Subcutaneous adipose tissue (tissue), 4 donors: Measurements from ENCODE around the gene LRRN3. TPM values are rescaled to one million over a fixed set of nuclear protein-coding genes. Genes with fewer than 3 reads are reported as not detected.

Experiments
- total RNA-seq, 4 donors: library from RNA; depleted of rRNA; stranded (reverse); fragments of >200 nt; gene quantifications; one replicate each; pipeline ENCODE4 v1.1.0, GENCODE V29; 2016
- TF ChIP-seq, protein P1 (sequence below): fragments of 450-650 bp; IDR thresholded peaks from one replicate; pipeline ENCODE4 v1.5.1; 2016; ENCODE audit warnings: low read depth, mild to moderate bottlenecking, control low read depth, antibody characterized with exemption, moderate library complexity

Gene LRRN3
- total RNA-seq, 4 donors from 2014 or later, result 1.7 to 3.4 (median 2.2) TPM

DNA sequence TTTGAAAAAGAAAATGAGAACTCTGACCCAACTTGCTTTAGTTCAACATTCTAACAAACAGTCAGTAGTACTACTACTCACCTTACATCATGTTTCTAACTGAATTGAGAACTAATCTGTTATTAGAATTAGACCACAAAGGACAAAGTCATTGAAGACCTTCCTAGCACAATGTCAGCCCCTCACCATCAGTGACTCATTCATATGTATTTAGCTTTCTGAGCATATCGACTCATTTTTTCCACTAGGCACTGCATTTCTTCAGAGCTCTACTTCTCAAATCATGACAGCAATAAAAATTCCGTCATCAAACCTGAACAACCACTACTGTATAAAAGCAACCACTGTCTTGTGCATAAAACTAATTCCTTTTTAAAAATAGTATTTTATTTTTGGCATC lies 4.4 kb upstream of the LRRN3 start:
- TF ChIP-seq, protein P1, sequence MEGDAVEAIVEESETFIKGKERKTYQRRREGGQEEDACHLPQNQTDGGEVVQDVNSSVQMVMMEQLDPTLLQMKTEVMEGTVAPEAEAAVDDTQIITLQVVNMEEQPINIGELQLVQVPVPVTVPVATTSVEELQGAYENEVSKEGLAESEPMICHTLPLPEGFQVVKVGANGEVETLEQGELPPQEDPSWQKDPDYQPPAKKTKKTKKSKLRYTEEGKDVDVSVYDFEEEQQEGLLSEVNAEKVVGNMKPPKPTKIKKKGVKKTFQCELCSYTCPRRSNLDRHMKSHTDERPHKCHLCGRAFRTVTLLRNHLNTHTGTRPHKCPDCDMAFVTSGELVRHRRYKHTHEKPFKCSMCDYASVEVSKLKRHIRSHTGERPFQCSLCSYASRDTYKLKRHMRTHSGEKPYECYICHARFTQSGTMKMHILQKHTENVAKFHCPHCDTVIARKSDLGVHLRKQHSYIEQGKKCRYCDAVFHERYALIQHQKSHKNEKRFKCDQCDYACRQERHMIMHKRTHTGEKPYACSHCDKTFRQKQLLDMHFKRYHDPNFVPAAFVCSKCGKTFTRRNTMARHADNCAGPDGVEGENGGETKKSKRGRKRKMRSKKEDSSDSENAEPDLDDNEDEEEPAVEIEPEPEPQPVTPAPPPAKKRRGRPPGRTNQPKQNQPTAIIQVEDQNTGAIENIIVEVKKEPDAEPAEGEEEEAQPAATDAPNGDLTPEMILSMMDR, result no peak

DNA sequence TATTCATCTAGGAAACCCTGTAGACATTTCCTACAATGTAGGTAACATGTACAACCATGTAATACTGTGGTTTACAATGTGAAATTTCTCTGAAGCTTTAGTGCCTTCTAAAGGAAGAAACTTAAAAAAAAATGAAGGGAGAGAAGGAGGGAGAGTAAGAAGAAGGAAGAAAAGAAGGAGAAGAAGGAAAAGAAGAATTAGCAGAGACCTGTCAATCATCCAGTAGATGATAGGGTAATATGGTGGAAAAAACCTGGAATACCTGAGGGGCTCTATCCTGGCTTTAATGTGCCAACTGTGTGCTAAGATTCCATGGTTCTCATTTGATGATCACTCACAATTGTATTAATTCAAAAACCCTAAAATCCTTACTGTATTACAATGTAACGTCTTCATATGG lies 2.6 kb upstream of the LRRN3 start:
- TF ChIP-seq, protein P1, result no peak

DNA sequence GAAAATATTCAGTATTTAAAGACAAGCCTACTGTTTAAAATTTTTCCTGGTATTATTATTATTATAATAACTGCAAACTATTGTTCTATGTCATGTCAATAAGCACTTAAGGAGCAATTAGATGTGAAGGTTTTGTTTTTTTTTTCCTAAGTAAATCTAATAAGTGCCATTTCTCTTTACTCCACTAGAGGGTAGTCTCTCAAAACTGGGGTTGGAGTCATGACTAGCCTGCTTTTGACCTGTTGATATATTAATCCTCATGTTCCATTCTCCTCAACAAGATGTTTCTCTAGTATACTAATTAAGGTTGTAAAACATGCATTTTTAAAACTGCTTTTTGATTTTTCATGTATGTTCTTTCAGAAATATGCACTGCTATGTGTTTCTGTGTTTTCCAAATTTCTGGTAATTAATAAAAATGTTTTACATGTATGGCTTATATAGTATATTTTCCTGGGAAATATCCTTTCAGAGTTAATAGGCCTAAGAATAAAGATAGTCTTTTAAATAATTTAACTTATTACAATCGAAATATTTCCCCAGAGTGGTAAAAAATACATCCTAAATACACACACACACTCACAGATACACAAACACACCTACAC lies 1.0 kb upstream of the LRRN3 start:
- TF ChIP-seq, protein P1, result no peak

DNA sequence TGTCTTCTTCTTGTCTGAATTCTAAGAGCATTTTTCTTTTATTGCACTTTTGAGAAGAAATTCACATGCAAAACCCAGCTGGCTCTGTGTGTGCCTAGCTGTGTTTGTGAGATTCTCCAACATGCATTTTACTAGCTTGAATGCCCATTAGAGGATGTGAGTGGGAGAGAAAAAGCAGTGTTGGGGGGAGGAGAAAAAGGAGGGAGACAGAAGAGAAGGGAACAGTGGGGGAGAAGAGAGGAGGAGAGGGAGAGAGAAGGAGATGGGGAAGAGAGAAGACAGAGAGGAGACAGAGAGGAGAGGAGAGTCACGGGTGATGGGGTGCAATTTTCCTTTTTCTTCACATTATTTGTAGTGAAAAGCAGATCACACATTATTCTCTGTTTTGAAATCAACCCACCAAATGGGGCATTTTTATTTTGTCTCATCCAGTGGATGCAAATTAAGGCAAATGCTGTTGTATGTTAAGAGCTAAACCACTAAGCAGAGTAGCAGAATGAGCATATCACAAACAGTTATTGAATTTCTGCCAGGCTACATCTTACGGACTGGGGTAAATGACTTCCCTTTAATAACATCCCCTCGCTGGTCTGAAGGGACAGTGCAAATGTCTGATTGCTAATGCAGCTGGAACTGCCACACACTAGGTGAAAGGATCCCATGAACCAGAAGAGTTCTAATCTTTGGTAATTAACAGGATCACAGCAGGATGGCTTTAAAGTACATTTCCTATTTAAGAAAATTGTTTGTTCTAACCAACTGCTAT lies 849 bp downstream of the LRRN3 start:
- TF ChIP-seq, protein P1, result no peak

DNA sequence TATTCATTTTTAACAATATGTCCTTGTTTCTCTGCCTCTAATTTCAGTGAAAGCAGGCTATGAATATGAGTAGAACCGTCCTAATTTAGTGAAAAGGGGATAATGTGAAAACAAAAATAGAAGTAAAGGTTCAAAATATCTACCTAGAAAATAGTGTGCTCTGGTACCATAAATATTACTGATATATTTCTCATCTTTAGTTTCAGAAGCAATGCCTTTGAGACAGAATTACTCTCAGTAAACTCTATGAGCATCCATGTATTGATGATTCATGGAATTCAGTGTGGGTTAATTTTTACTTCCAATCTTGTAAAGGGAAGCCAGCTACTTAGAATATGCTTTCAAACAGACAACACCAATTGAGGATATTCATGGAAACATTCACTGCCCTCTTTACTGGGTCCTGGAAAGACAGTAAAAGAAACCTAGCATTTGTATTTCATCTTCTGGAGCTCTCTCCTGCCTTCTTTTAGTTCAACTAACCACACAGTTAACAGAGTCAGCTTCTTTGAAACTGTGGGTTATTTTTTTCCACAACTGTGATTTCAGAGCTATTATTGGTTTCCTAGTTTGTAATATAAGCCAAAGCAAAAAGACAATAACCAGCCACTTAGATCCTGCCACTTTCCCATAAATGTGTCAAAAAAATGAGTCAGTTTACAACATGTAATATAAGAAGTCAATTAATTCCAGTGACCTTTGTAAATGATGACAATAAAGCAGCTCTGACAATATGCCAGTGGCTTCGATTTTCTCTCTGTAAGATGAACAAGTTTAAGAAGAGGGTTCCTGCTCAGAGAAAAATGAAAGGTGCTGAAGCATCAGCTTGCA lies 1.7 kb downstream of the LRRN3 start:
- TF ChIP-seq, protein P1, result no peak

DNA sequence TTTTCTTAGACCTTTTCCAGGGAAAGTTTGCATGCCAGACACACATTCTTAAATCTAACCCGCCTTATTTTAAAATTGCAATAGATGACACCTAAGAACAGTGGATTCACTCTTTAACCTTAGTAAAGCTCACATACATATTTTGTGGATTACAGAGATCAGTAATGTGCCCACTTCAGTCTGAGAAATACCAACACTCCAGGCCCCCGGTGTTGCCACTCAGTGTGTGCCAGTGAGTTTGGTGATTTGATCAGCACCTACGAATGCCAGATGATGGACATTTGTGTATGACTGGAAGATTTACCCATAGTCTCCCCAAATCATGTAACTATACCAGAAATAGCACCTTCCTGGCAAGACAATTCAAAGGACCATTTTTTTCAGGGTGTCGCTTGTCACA lies 2.6 kb downstream of the LRRN3 start:
- TF ChIP-seq, protein P1, result no peak

DNA sequence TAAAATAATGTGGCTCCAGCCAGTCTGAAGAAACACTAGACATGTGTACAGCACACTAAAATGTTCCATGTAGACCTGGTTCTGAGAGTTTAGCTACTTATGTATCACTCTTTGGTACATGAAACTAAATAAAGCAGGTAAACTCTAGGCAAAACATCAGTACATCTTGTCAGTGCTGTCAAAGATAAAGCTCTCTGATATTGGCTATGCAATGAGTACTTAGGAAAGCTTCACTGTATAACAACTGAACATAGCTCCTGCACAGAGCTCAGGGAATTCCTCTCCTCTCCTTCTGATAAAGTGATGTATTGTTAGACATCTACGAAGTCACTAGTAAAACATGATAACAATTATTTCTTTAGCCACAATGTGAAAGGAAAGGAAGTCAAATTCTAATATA lies 3.5 kb downstream of the LRRN3 start:
- TF ChIP-seq, protein P1, result no peak
